Measurements from ENCODE around the gene TAF11. TPM values are rescaled to one million over a fixed set of nuclear protein-coding genes. Genes with fewer than 3 reads are reported as not detected.

TAF11 gene
- total RNA-seq, 2 donors from 2014 or later, result 17.1 to 19.0 TPM

- no peak for DNase-seq (ENCODE audit: low spot score)
- peaks cover 59% of the 10 kb centered on the region for H3K36me3 ChIP-seq
These were observed 54.9 kb downstream of the TAF11 start for GRCh38 chr6:34832942-34833341.

GRCh38 chr6:34829137-34829536, 58.7 kb downstream of the TAF11 start:
- no peaks in the 10 kb centered on the region for H3K9me3 ChIP-seq
- no peak overlapping the region for H3K27ac ChIP-seq
- H3K27me3 ChIP-seq, result no peaks in the 10 kb centered on the region
- TF ChIP-seq, protein P1, sequence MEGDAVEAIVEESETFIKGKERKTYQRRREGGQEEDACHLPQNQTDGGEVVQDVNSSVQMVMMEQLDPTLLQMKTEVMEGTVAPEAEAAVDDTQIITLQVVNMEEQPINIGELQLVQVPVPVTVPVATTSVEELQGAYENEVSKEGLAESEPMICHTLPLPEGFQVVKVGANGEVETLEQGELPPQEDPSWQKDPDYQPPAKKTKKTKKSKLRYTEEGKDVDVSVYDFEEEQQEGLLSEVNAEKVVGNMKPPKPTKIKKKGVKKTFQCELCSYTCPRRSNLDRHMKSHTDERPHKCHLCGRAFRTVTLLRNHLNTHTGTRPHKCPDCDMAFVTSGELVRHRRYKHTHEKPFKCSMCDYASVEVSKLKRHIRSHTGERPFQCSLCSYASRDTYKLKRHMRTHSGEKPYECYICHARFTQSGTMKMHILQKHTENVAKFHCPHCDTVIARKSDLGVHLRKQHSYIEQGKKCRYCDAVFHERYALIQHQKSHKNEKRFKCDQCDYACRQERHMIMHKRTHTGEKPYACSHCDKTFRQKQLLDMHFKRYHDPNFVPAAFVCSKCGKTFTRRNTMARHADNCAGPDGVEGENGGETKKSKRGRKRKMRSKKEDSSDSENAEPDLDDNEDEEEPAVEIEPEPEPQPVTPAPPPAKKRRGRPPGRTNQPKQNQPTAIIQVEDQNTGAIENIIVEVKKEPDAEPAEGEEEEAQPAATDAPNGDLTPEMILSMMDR (IDR thresholded peaks at IDR 0.05), result no peak
- no peak for DNase-seq (ENCODE audit: low spot score)
- H3K36me3 ChIP-seq, result peaks cover 59% of the 10 kb centered on the region
- H3K4me3 ChIP-seq, result no peak overlapping the region
- H3K4me1 ChIP-seq, result no peaks in the 10 kb centered on the region

More at GRCh38 chr6:34832942-34833341, 54.9 kb downstream of the TAF11 start:
- no peak overlapping the region for H3K27ac ChIP-seq
- H3K4me3 ChIP-seq, result no peak overlapping the region
- no peaks in the 10 kb centered on the region for H3K27me3 ChIP-seq
- H3K9me3 ChIP-seq, result no peaks in the 10 kb centered on the region
- no peaks in the 10 kb centered on the region for H3K4me1 ChIP-seq
- TF ChIP-seq, protein P1 (IDR thresholded peaks at IDR 0.05), result no peak

Other genes starting within 250 kb of the TAF11 start
- gene ILRUN, start 191.3 kb downstream of the TAF11 start, total RNA-seq, result 100 to 1,000 TPM in 1 of 2 donors, 10 to 100 TPM in 1; 89.8 to 114 TPM
- gene SNRPC, start 130.5 kb downstream of the TAF11 start, total RNA-seq, result 100 to 1,000 TPM; 116 TPM
- gene BLTP3A, start 96.0 kb downstream of the TAF11 start, total RNA-seq, result 10 to 100 TPM; 17.7 to 22.6 TPM
- 10 to 100 TPM; 26.7 to 30.9 TPM for gene ANKS1A, start 1.2 kb upstream of the TAF11 start, total RNA-seq

Data from right atrium auricular region (tissue), 2 donors.